Activated T-helper 1 cell treated with anti-CD3 and anti-CD28 coated beads, Interleukin-12 subunit alpha, Interleukin-12 subunit beta, Interleukin-2, Interleukin-4 antibody, amounts not matched to agents 30 ng/mL and 10 ng/mL and 1 ng/mL, durations not matched to agents 14 hours and 24 hours and 36 hours (primary cell): ENCODE data around the gene CHPF2. TPM values are rescaled to one million over a fixed set of nuclear protein-coding genes. Genes with fewer than 3 reads are reported as not detected.

ENCODE experiments used
- DNase-seq: peaks from one replicate; pipeline ENCODE4 v3.0.0; 2021; ENCODE audit warnings: low spot score
- H3K27ac Mint-ChIP-seq: one replicate; pipeline ENCODE4 v1.8.0; 2021; ENCODE audit warnings: mild to moderate bottlenecking, mixed read lengths
- H3K27me3 Mint-ChIP-seq: one replicate; pipeline ENCODE4 v1.8.0; 2022; ENCODE audit warnings: mild to moderate bottlenecking, moderate library complexity, mixed read lengths; ENCODE audit not compliant: insufficient read depth
- H3K36me3 Mint-ChIP-seq: one replicate; pipeline ENCODE4 v1.8.0; 2021; ENCODE audit warnings: low read depth, mixed read lengths
- H3K4me1 Mint-ChIP-seq: one replicate; pipeline ENCODE4 v1.8.0; 2021; ENCODE audit warnings: low read depth, mixed read lengths
- H3K4me3 Mint-ChIP-seq: one replicate; pipeline ENCODE4 v1.8.0; 2021; ENCODE audit warnings: mild to moderate bottlenecking, moderate library complexity, mixed read lengths
- H3K9me3 Mint-ChIP-seq: one replicate; pipeline ENCODE4 v1.8.0; 2021; ENCODE audit warnings: mixed read lengths
- intact Hi-C: fragments of 100-400 bp; cut with micrococcal nuclease; formaldehyde crosslinking; loops from one replicate; pipeline ENCODE4 v1.15.1; 2024
- total RNA-seq: library from RNA; stranded (reverse); gene quantifications from 2 replicates; pipeline ENCODE4 v1.2.3, GENCODE V29; 2022

The CHPF2 gene
- total RNA-seq, 1 donor from 2014 or later, result 48.5 TPM

DNA sequence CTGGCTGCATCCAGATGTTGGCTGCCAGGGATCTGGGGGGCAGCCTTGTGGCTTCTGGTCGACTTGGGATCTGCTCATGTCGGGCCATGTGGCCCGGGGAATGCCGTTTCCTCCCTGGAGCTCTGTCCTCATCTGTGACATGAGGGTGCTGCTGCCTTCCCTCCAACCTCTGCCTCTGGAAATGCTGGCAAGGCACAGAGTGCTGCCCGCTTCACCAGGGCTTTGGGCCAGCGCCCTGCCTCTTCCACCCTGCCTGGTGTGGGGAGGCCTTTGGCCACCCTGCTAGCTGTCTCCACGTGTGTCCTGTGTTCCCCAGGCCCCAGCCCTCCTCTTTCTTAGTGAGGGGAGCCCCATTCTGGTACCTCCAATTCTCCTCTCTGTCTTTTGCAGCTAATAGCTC, 22.0 kb downstream of the CHPF2 start:
- no peak for DNase-seq
- H3K9me3 Mint-ChIP-seq, result no peaks in the 10 kb centered on the region
- H3K27me3 Mint-ChIP-seq, result peaks cover 72% of the 10 kb centered on the region
- H3K36me3 Mint-ChIP-seq, result peaks cover under 1% of the 10 kb centered on the region
- peaks cover 8% of the 10 kb centered on the region for H3K4me1 Mint-ChIP-seq
- H3K27ac Mint-ChIP-seq, result no peak overlapping the region
- intact Hi-C loops, result no loop called here
- no peak overlapping the region for H3K4me3 Mint-ChIP-seq

- peaks cover 68% of the 10 kb centered on the region for H3K27me3 Mint-ChIP-seq
- H3K9me3 Mint-ChIP-seq, result no peaks in the 10 kb centered on the region
- no peak overlapping the region for H3K4me3 Mint-ChIP-seq
- H3K27ac Mint-ChIP-seq, result no peak overlapping the region
- H3K36me3 Mint-ChIP-seq, result no peaks in the 10 kb centered on the region
- no peak for DNase-seq
- peaks cover 6% of the 10 kb centered on the region for H3K4me1 Mint-ChIP-seq
- intact Hi-C loops, result no loop called here
Measured at GRCh38 chr7:151254851-151255250, 22.6 kb downstream of the CHPF2 start.

DNA sequence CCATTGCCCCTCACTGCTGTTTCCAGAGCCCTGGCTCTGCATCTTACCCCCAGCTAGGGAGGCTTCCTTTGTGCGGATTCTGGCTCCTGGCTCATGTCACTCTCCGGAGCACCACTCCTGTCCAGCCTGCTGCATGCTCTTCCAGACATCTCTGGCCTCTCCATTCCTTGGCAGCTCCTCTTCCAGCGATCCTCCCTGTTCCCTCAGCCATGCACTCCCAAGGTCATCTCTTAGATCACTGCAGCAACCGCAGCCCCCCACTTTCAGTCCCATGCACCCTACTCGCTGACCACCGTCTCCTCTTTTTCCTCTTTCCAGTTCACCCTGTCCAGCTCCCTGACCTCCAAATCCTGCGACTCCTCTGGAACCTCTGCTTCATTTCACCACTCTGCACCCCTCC, 23.1 kb downstream of the CHPF2 start:
- no peaks in the 10 kb centered on the region for H3K9me3 Mint-ChIP-seq
- no peak overlapping the region for H3K4me3 Mint-ChIP-seq
- H3K27ac Mint-ChIP-seq, result no peak overlapping the region
- no peaks in the 10 kb centered on the region for H3K36me3 Mint-ChIP-seq
- DNase-seq, result no peak
- H3K27me3 Mint-ChIP-seq, result peaks cover 63% of the 10 kb centered on the region
- H3K4me1 Mint-ChIP-seq, result peaks cover 3% of the 10 kb centered on the region
- intact Hi-C loops, result no loop called here

- H3K27me3 Mint-ChIP-seq, result peaks cover 57% of the 10 kb centered on the region
- H3K9me3 Mint-ChIP-seq, result no peaks in the 10 kb centered on the region
- H3K4me3 Mint-ChIP-seq, result no peak overlapping the region
- no peaks in the 10 kb centered on the region for H3K36me3 Mint-ChIP-seq
- no peak for DNase-seq
- H3K4me1 Mint-ChIP-seq, result no peaks in the 10 kb centered on the region
- no peak overlapping the region for H3K27ac Mint-ChIP-seq
- intact Hi-C loops, result no loop called here
Measured at GRCh38 chr7:151256410-151257045, 24.2 kb downstream of the CHPF2 start.

DNA sequence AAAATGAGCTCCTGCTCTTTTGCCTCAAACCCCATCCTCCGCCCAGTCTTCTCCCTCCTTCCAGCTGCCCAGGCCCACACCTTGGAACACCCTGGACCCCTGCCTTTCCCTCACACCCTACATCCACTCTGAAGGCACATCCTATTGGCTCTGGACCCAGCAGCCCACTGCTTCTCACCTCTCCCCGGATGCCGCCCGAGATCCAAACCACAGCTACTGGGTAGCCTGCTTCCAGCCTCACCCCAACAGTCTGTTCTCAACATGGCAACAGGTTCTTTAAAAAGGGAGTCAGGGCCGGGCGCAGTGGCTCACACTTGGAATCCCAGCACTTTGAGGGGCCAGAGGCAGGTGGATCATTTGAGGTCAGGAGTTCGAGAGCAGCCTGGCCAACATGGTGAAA, 25.7 kb downstream of the CHPF2 start:
- no peak overlapping the region for H3K4me3 Mint-ChIP-seq
- no peaks in the 10 kb centered on the region for H3K4me1 Mint-ChIP-seq
- intact Hi-C loops, result no loop called here
- no peak for DNase-seq
- H3K9me3 Mint-ChIP-seq, result no peaks in the 10 kb centered on the region
- H3K27ac Mint-ChIP-seq, result no peak overlapping the region
- H3K27me3 Mint-ChIP-seq, result peaks cover 49% of the 10 kb centered on the region
- H3K36me3 Mint-ChIP-seq, result no peaks in the 10 kb centered on the region

- intact Hi-C loops, result no loop called here
Measured at GRCh38 chr7:151260471-151260870, 28.2 kb downstream of the CHPF2 start.

GRCh38 chr7:151260883-151261282, 28.6 kb downstream of the CHPF2 start:
- H3K4me3 Mint-ChIP-seq, result no peak overlapping the region
- DNase-seq, result no peak
- H3K27me3 Mint-ChIP-seq, result peaks cover 24% of the 10 kb centered on the region
- no peak overlapping the region for H3K27ac Mint-ChIP-seq
- no peaks in the 10 kb centered on the region for H3K9me3 Mint-ChIP-seq
- H3K4me1 Mint-ChIP-seq, result no peaks in the 10 kb centered on the region
- intact Hi-C loops, result no loop called here
- no peaks in the 10 kb centered on the region for H3K36me3 Mint-ChIP-seq

More at GRCh38 chr7:151260471-151260870, 28.2 kb downstream of the CHPF2 start:
- peaks cover 28% of the 10 kb centered on the region for H3K27me3 Mint-ChIP-seq
- H3K4me1 Mint-ChIP-seq, result no peaks in the 10 kb centered on the region
- no peak overlapping the region for H3K27ac Mint-ChIP-seq
- no peaks in the 10 kb centered on the region for H3K9me3 Mint-ChIP-seq
- DNase-seq, result no peak
- H3K36me3 Mint-ChIP-seq, result no peaks in the 10 kb centered on the region
- no peak overlapping the region for H3K4me3 Mint-ChIP-seq

DNA sequence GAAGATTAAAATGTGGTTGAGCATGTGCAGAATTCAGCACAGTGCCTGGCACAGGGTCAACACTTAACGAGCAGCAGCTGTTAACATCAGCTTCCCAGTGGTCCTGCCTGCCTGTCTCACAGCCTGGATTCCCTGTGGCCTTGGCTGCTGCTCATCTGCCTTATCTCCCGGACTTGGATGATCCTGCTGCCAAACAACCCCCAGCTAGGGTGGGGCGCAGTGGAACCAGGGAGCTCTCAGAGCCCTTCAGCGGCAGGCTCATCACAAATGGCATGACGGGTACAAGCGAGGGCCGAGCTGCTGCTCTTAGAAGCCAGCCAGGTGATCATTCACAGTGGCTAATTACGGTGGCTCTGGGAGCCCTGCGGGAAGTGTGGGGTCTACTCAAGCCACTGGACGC, 29.2 kb downstream of the CHPF2 start:
- intact Hi-C loops, result no loop called here

GRCh38 chr7:151264615-151265014, 32.3 kb downstream of the CHPF2 start:
- no peak for DNase-seq
- Mint-ChIP-seq H3K4me3 (no peak overlapping the region), H3K4me1 (no peaks in the 10 kb centered on the region), H3K36me3 (no peaks in the 10 kb centered on the region), H3K9me3 (no peaks in the 10 kb centered on the region), H3K27me3 (peaks cover 4% of the 10 kb centered on the region), H3K27ac (no peak overlapping the region)
- intact Hi-C loops, result no loop called here

More for the DNA sequence above, 29.2 kb downstream of the CHPF2 start:
- no peaks in the 10 kb centered on the region for H3K9me3 Mint-ChIP-seq
- H3K27ac Mint-ChIP-seq, result no peak overlapping the region
- no peak for DNase-seq
- H3K4me1 Mint-ChIP-seq, result no peaks in the 10 kb centered on the region
- no peak overlapping the region for H3K4me3 Mint-ChIP-seq
- H3K27me3 Mint-ChIP-seq, result peaks cover 24% of the 10 kb centered on the region
- no peaks in the 10 kb centered on the region for H3K36me3 Mint-ChIP-seq

DNA sequence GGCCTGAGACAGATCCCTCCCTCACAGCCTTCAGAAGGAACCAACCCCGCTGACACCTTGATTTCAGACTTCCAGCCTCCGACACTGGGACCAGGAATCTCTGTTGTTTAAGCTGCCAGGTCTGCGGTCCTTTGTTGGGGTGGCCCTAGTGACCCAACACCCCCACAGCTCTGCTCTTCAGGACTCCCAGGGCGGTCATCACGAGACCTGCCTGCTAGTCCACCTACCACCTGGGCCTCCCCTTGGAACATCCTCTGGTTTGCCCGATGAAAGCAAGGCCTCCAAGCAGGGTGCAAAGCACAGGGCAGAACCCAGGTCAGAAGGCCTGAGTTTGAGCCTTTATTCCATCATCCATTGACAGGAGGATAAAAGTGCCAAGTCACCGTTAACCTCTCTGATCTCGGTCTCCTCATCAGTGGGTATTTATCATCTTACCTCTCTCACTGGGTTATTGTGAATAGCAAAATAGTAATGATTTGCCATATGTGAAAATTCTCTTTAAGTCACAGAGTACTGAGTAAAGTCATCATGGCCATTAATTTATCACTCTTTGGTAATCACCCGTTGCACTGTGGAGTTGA, 33.2 kb downstream of the CHPF2 start:
- peaks cover 4% of the 10 kb centered on the region for H3K27me3 Mint-ChIP-seq
- no peak overlapping the region for H3K27ac Mint-ChIP-seq
- H3K36me3 Mint-ChIP-seq, result no peaks in the 10 kb centered on the region
- H3K9me3 Mint-ChIP-seq, result no peaks in the 10 kb centered on the region
- no peak for DNase-seq
- intact Hi-C loops, result no loop called here
- no peaks in the 10 kb centered on the region for H3K4me1 Mint-ChIP-seq
- H3K4me3 Mint-ChIP-seq, result no peak overlapping the region

GRCh38 chr7:151269511-151269910, 37.2 kb downstream of the CHPF2 start:
- Mint-ChIP-seq H3K4me1 (peaks cover 6% of the 10 kb centered on the region), H3K36me3 (no peaks in the 10 kb centered on the region), H3K9me3 (no peaks in the 10 kb centered on the region), H3K27ac (no peak overlapping the region), H3K4me3 (no peak overlapping the region), H3K27me3 (peaks cover under 1% of the 10 kb centered on the region)
- DNase-seq, result no peak
- intact Hi-C loops, result no loop called here

DNA sequence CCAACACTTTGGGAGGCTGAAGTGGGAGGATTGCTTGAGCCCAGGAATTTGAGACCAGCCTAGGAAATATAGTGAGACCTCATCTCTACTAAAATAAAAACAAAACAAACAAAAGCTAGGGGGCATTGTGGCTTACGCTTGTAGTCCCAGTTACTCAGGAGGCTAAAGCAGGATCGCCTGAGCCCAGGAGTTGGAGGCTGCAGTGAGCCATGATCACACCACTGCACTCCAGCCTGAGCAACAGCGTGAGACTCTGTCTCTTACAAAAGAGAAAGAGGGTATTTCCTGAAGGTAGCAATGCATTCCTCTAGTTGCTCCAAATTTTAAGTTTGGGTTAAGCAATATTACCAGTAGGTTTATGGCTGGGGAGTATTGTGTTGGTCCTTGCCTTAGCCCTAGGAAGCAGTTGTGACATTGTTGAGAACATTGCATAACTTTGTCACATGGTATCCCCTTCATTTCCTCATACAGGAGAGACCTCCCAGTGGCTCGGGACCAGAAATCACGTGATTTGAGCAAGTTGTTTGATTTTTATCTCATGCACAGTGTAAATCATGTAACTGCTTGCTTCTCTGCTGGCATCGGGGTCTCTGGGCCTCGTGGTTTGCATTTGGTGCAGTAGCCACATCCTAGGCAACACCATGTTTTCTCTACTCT, 39.5 kb downstream of the CHPF2 start:
- Mint-ChIP-seq H3K27me3 (peaks cover 9% of the 10 kb centered on the region), H3K4me1 (peaks cover 14% of the 10 kb centered on the region), H3K27ac (no peak overlapping the region), H3K9me3 (no peaks in the 10 kb centered on the region), H3K4me3 (no peak overlapping the region), H3K36me3 (no peaks in the 10 kb centered on the region)
- no peak for DNase-seq
- intact Hi-C loops, result no loop called here

- Mint-ChIP-seq H3K9me3 (no peaks in the 10 kb centered on the region), H3K27me3 (peaks cover 13% of the 10 kb centered on the region), H3K4me3 (no peak overlapping the region), H3K36me3 (no peaks in the 10 kb centered on the region), H3K27ac (no peak overlapping the region), H3K4me1 (peaks cover 19% of the 10 kb centered on the region)
- intact Hi-C loops, result no loop called here
- no peak for DNase-seq
Measured at GRCh38 chr7:151272405-151272804, 40.1 kb downstream of the CHPF2 start.
